Liver (tissue), 9 donors: Measurements from ENCODE around the gene CDC42EP2. TPM values are rescaled to one million over a fixed set of nuclear protein-coding genes. Genes with fewer than 3 reads are reported as not detected.

Experiments
- DNase-seq: peaks from one replicate; pipeline ENCODE4 v3.0.0-alpha.2; 2017; ENCODE audit warnings: low spot score
- H3K27ac ChIP-seq, 2 donors: one replicate each; pipeline ENCODE4 v1.7.0; 2013; ENCODE audit warnings: inconsistent platforms in 2 of 2, low read length in 2 of 2, control low read depth in 1 of 2, low read depth in 1 of 2, mild to moderate bottlenecking in 1 of 2
- H3K27me3 ChIP-seq, 4 donors: one replicate each; pipeline versions ENCODE4 v1.6.1 to v1.7.0; 2013; ENCODE audit warnings: low read length in 3 of 4, inconsistent platforms in 1 of 4, mild to moderate bottlenecking in 1 of 4, moderate library complexity in 1 of 4; ENCODE audit not compliant: control insufficient read depth in 4 of 4, insufficient read depth in 4 of 4
- H3K36me3 ChIP-seq, 4 donors: one replicate each; pipeline versions ENCODE4 v1.6.1 to v1.7.0; 2013; ENCODE audit warnings: low read length in 3 of 4, mild to moderate bottlenecking in 3 of 4, low read depth in 1 of 4, moderate library complexity in 1 of 4; ENCODE audit not compliant: control insufficient read depth in 4 of 4, insufficient read depth in 3 of 4
- H3K4me1 ChIP-seq, 4 donors: one replicate each; pipeline versions ENCODE4 v1.6.1 to v1.7.0; 2013; ENCODE audit warnings: low read length in 3 of 4, mild to moderate bottlenecking in 3 of 4, moderate library complexity in 1 of 4; ENCODE audit not compliant: control insufficient read depth in 4 of 4, insufficient read depth in 4 of 4
- H3K4me3 ChIP-seq, 3 donors: one replicate each; pipeline versions ENCODE4 v1.6.1 to v1.7.0; 2013; ENCODE audit warnings: low read length in 3 of 3, control low read depth in 1 of 3, low read depth in 1 of 3, mild to moderate bottlenecking in 1 of 3
- H3K9ac ChIP-seq, 2 donors: one replicate each; pipeline ENCODE4 v1.7.0; 2013; ENCODE audit warnings: low read length in 2 of 2, mild to moderate bottlenecking in 2 of 2, moderate library complexity in 2 of 2, control low read depth in 1 of 2, low read depth in 1 of 2
- H3K9me3 ChIP-seq, 4 donors: one replicate each; pipeline versions ENCODE4 v1.6.1 to v1.7.0; 2013; ENCODE audit warnings: low read length in 3 of 4; ENCODE audit not compliant: control insufficient read depth in 4 of 4
- ATF3 ChIP-seq: IDR thresholded peaks from 2 replicates; pipeline ENCODE4 v1.6.1; 2016; ENCODE audit warnings: antibody characterized with exemption
- CTCF ChIP-seq: fragments of 150-350 bp; IDR thresholded peaks from 2 replicates; pipeline ENCODE4 v1.5.1; 2017; ENCODE audit warnings: improper control_type of control experiment, low read depth, low read length; ENCODE audit not compliant: missing input control
- EGR1 ChIP-seq, 2 donors: IDR thresholded peaks; 2 replicates each; pipeline ENCODE4 v1.6.1; 2016 to 2018; ENCODE audit warnings: antibody characterized with exemption in 2 of 2, low read depth in 2 of 2
- FOXA1 ChIP-seq: IDR thresholded peaks from 2 replicates; pipeline ENCODE4 v1.6.1; 2016; ENCODE audit warnings: antibody characterized with exemption
- FOXA2 ChIP-seq: IDR thresholded peaks from 2 replicates; pipeline ENCODE4 v1.6.1; 2016; ENCODE audit warnings: antibody characterized with exemption
- GABPA ChIP-seq, 2 donors: IDR thresholded peaks in 1 of 2; conservative IDR thresholded peaks in 1 of 2; 2 replicates each; pipeline ENCODE4 v1.6.1; 2016; ENCODE audit warnings: antibody characterized with exemption in 2 of 2, mild to moderate bottlenecking in 1 of 2, moderate library complexity in 1 of 2
- HNF4A ChIP-seq, 2 donors: conservative IDR thresholded peaks; 2 replicates each; pipeline ENCODE4 v1.6.1; 2016; ENCODE audit warnings: antibody characterized with exemption in 2 of 2, mild to moderate bottlenecking in 2 of 2
- HNF4G ChIP-seq: IDR thresholded peaks from 2 replicates; pipeline ENCODE4 v1.6.1; 2016; ENCODE audit warnings: antibody characterized with exemption
- JUND ChIP-seq, 2 donors: IDR thresholded peaks; 2 replicates each; pipeline ENCODE4 v1.6.1; 2016; ENCODE audit warnings: antibody characterized with exemption in 2 of 2
- MAX ChIP-seq: IDR thresholded peaks from 2 replicates; pipeline ENCODE4 v1.6.1; 2016; ENCODE audit warnings: antibody characterized with exemption
- NR2F2 ChIP-seq: IDR thresholded peaks from 2 replicates; pipeline ENCODE4 v1.6.1; 2016; ENCODE audit warnings: antibody characterized with exemption
- RAD21 ChIP-seq, 2 donors: IDR thresholded peaks; 2 replicates each; pipeline ENCODE4 v1.6.1; 2016; ENCODE audit warnings: antibody characterized with exemption in 2 of 2, mild to moderate bottlenecking in 2 of 2
- RXRA ChIP-seq, 2 donors: IDR thresholded peaks; 2 replicates each; pipeline ENCODE4 v1.6.1; 2017 to 2018; ENCODE audit warnings: antibody characterized with exemption in 2 of 2, mild to moderate bottlenecking in 1 of 2
- SP1 ChIP-seq: IDR thresholded peaks from 2 replicates; pipeline ENCODE4 v1.6.1; 2018; ENCODE audit warnings: antibody characterized with exemption, mild to moderate bottlenecking
- TAF1 ChIP-seq: conservative IDR thresholded peaks from 2 replicates; pipeline ENCODE4 v1.6.1; 2016; ENCODE audit warnings: antibody characterized with exemption, mild to moderate bottlenecking
- YY1 ChIP-seq: IDR thresholded peaks from 2 replicates; pipeline ENCODE4 v1.6.1; 2016; ENCODE audit warnings: antibody characterized with exemption, mild to moderate bottlenecking
- WGBS: extraction: QIAGEN DNeasy Blood & Tissue Kit; methylation state at CpG from one replicate; pipeline ENCODE4 v1.1.7; 2013; 5-methylcytosine and 5-hydroxymethylcytosine counted together
- polyA plus RNA-seq, 2 donors: library from polyadenylated mRNA; stranded (reverse) in 1 of 2; unstranded in 1 of 2; fragments of 200-250 nt in 1 of 2; fragments of >200 nt in 1 of 2; fragmentation: Nextera tagmentation in 1 of 2; extraction: Ambion mirVana in 1 of 2; gene quantifications; one replicate each; pipeline versions ENCODE4 v1.2.1 to v1.2.3, GENCODE V29; 2013 to 2015
- total RNA-seq, 2 donors: library from RNA; depleted of rRNA; stranded (reverse); fragments of >200 nt; gene quantifications; one replicate each; pipeline ENCODE4 v1.2.3, GENCODE V29; 2014
- TF ChIP-seq, protein P1 (sequence below): IDR thresholded peaks from 2 replicates; pipeline ENCODE4 v1.6.1; 2016; ENCODE audit warnings: antibody characterized with exemption
- TF ChIP-seq, protein P2 (sequence below): IDR thresholded peaks from 2 replicates; pipeline ENCODE4 v1.6.1; 2016; ENCODE audit warnings: antibody characterized with exemption, mild to moderate bottlenecking
- donor health status: healthy.
- donor health status: healthy.
- donor health status: healthy.
- donor health status: healthy.
- donor health status: healthy.

The CDC42EP2 gene
- total and polyA plus RNA-seq, 4 donors: 1.8 to 3.4 (median 1.9) TPM

DNA sequence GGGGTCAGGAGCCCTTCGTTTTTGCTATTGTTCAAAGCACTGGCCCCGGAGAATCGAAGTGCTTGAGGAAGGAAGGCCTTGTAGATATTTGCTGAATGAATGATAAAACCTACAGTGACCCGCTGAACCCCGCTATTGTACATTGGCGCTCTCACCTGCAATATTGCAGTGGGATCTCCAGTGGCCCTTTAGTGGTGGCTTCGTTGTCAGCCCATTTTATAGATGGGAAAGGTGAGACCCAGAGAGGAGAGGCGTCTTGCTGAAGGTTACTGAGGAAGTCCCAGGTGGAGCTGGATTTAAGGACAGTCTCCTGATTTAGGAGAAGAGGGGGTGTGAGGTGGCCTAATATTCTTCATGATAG, 1.2 kb downstream of the CDC42EP2 start (continued):
- TF ChIP-seq FOXA2 (no peak), HNF4G (no peak)

DNA sequence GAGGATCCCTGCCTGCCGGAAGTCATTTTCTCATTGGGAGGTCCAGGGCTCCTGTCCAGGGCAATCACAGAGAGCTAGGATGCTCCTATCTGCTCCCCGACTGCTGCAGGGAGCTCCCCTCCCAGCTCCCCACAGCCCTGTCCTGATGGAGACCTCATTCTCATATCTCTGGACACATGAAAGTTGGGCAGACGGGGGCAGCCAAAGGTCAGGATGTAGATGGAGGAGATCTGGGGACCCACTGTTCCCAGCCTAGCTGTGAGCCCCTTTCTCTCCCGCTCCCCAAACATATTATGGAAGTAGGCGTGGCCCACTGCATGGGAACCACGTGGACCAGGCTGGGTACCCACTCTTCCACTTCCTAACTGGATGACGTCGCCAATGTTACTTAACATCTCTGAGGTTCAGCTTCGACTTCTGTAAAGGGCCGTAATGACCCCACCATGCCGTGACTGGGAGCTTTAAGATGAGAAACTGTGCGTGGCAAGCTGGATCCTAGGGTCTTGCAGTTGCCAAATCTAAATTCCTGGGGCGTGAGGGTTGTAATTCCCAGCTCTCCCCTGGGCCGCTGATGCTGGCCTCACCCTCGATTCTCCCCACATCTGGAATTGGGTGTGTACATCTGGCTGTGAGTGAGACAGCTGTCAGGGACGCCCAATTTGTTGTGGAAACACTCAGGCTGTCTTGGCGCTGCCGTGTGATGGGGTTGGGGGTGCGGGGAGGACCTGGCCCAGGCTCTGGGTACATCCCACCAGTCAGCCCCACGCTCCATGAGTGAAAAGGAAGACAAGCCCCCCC, 1.8 kb downstream of the CDC42EP2 start:
- WGBS: 63% methylated on average over 20 of the region's 20 CpGs
- Histone ChIP-seq H3K27me3 (no peaks in the 10 kb centered on the region), H3K4me1 (peaks cover 0 to 45% (median 30%) of the 10 kb centered on the region in 4 donors), H3K27ac (peak overlapping the region; percentile 60 to 90), H3K9ac (peak overlapping the region in 1 of 2 donors; percentile 17), H3K9me3 (no peaks in the 10 kb centered on the region), H3K4me3 (peak overlapping the region in 2 of 3 donors; percentile 3 to 79), H3K36me3 (no peaks in the 10 kb centered on the region)
- no peak for TF ChIP-seq FOXA2
- TF ChIP-seq MAX: no peak
- no peak for TF ChIP-seq CTCF
- TF ChIP-seq, protein P1, sequence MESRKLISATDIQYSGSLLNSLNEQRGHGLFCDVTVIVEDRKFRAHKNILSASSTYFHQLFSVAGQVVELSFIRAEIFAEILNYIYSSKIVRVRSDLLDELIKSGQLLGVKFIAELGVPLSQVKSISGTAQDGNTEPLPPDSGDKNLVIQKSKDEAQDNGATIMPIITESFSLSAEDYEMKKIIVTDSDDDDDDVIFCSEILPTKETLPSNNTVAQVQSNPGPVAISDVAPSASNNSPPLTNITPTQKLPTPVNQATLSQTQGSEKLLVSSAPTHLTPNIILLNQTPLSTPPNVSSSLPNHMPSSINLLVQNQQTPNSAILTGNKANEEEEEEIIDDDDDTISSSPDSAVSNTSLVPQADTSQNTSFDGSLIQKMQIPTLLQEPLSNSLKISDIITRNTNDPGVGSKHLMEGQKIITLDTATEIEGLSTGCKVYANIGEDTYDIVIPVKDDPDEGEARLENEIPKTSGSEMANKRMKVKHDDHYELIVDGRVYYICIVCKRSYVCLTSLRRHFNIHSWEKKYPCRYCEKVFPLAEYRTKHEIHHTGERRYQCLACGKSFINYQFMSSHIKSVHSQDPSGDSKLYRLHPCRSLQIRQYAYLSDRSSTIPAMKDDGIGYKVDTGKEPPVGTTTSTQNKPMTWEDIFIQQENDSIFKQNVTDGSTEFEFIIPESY: no peak
- TF ChIP-seq YY1: no peak
- TF ChIP-seq NR2F2: no peak
- TF ChIP-seq SP1: no peak
- TF ChIP-seq, protein P2, sequence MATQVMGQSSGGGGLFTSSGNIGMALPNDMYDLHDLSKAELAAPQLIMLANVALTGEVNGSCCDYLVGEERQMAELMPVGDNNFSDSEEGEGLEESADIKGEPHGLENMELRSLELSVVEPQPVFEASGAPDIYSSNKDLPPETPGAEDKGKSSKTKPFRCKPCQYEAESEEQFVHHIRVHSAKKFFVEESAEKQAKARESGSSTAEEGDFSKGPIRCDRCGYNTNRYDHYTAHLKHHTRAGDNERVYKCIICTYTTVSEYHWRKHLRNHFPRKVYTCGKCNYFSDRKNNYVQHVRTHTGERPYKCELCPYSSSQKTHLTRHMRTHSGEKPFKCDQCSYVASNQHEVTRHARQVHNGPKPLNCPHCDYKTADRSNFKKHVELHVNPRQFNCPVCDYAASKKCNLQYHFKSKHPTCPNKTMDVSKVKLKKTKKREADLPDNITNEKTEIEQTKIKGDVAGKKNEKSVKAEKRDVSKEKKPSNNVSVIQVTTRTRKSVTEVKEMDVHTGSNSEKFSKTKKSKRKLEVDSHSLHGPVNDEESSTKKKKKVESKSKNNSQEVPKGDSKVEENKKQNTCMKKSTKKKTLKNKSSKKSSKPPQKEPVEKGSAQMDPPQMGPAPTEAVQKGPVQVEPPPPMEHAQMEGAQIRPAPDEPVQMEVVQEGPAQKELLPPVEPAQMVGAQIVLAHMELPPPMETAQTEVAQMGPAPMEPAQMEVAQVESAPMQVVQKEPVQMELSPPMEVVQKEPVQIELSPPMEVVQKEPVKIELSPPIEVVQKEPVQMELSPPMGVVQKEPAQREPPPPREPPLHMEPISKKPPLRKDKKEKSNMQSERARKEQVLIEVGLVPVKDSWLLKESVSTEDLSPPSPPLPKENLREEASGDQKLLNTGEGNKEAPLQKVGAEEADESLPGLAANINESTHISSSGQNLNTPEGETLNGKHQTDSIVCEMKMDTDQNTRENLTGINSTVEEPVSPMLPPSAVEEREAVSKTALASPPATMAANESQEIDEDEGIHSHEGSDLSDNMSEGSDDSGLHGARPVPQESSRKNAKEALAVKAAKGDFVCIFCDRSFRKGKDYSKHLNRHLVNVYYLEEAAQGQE: no peak
- no peak for TF ChIP-seq RAD21 (IDR thresholded peaks at IDR 0.05)
- no peak for TF ChIP-seq JUND (IDR thresholded peaks at IDR 0.05)
- TF ChIP-seq HNF4G: no peak
- TF ChIP-seq ATF3: no peak
- TF ChIP-seq TAF1: no peak
- TF ChIP-seq FOXA1: no peak
- no peak for TF ChIP-seq EGR1 (IDR thresholded peaks at IDR 0.05; ENCODE audit: low read depth in 2 of 2)
- TF ChIP-seq GABPA (IDR thresholded peaks at IDR 0.05 in 1 of 2, conservative IDR thresholded peaks at IDR 0.05 in 1 of 2): no peak
- TF ChIP-seq RXRA (IDR thresholded peaks at IDR 0.05): no peak
- no peak for TF ChIP-seq HNF4A (conservative IDR thresholded peaks at IDR 0.05)
- no peak for DNase-seq
